HepG2 (cell line): ENCODE results near the gene MYO3B. TPM values are rescaled to one million over a fixed set of nuclear protein-coding genes. Genes with fewer than 3 reads are reported as not detected.

Experiments used
- ATAC-seq: fragments of 200-7000 bp; cut with Tn5 transposase; 3 replicates; pipeline ENCODE4 v1.9.1; 2020; ENCODE audit warnings: mild to moderate bottlenecking, moderate library complexity
- BruUV-seq: library from RNA; stranded (reverse); fragments of 400-500 nt; replicated peaks from 2 replicates; lab custom pipeline; 2021; lab: Mats Ljungman, UMichigan
- CTCF ChIA-PET: fragments of 300-600 bp; formaldehyde crosslinking; extraction: SDS; loops from one replicate; lab custom pipeline; 2021; ENCODE audit warnings: low total read pairs, inconsistent platforms, low intra/inter-chr PET ratio; lab: Yijun Ruan, JAX
- POLR2A ChIA-PET: fragments of 350-600 bp; sonication (Branson Sonifier 250); formaldehyde crosslinking; loops from one replicate; lab custom pipeline; 2020; ENCODE audit warnings: antibody characterized with exemption, inconsistent platforms; lab: Yijun Ruan, JAX
- DNase-seq: peaks from one replicate; pipeline ENCODE4 v3.0.0-alpha.2; 2015; ENCODE audit warnings: low spot score
- FAIRE-seq: peaks from 3 replicates; lab custom pipeline; 2011; peaks lifted over from hg19 to GRCh38; lab: Jason Lieb, UNC
- H2AFZ ChIP-seq: one replicate; pipeline ENCODE4 v1.6.1; 2011; ENCODE audit warnings: low read length, inconsistent platforms
- H3K27ac ChIP-seq: fragments of 300-600 bp; 3 replicates; pipeline ENCODE4 v1.8.0; 2011; ENCODE audit warnings: mixed run types, mild to moderate bottlenecking, mixed read lengths, low read length, inconsistent platforms; ENCODE audit not compliant: insufficient read depth; ENCODE audit errors: extremely low read length
- H3K27me3 ChIP-seq, 2 experiments: fragments of 200-600 bp in 1 of 2; 2 replicates in 1 of 2; 3 replicates in 1 of 2; pipeline versions ENCODE4 v1.6.0 to v1.8.0; 2011; ENCODE audit warnings: low read length in 2 of 2, mild to moderate bottlenecking in 2 of 2, moderate library complexity in 2 of 2, inconsistent platforms in 1 of 2; ENCODE audit not compliant: insufficient read depth in 2 of 2, control insufficient read depth in 1 of 2
- H3K36me3 ChIP-seq, 2 experiments: fragments of 200-600 bp in 1 of 2; replicated peaks in 1 of 2; 2 replicates in 1 of 2; 3 replicates in 1 of 2; pipeline versions ENCODE4 v1.5.1 to v1.8.0; 2011; ENCODE audit warnings: low read length in 2 of 2, inconsistent platforms in 1 of 2; ENCODE audit not compliant: insufficient read depth in 2 of 2, control insufficient read depth in 1 of 2
- H3K4me1 ChIP-seq: 2 replicates; pipeline ENCODE4 v1.5.1; 2012; ENCODE audit warnings: low read length, inconsistent platforms; ENCODE audit not compliant: insufficient read depth
- H3K4me2 ChIP-seq: 2 replicates; pipeline ENCODE4 v1.6.0; 2011; ENCODE audit warnings: low read depth, low read length, inconsistent platforms
- H3K4me3 ChIP-seq, 3 experiments: fragments of 200-600 bp in 1 of 3; sonication (generic), shearing (Covaris generic) in 1 of 3; replicated peaks in 1 of 3; 2 replicates each; pipeline ENCODE4 v1.5.1; 2011 to 2016; ENCODE audit warnings: low read length in 3 of 3, inconsistent platforms in 2 of 3, low read depth in 2 of 3, mild to moderate bottlenecking in 2 of 3, control low read depth in 1 of 3, mixed read lengths in 1 of 3; ENCODE audit not compliant: insufficient read depth in 1 of 3
- H3K79me2 ChIP-seq: one replicate; pipeline ENCODE4 v1.6.1; 2011; ENCODE audit warnings: low read length, inconsistent platforms; ENCODE audit not compliant: insufficient read depth
- H3K9ac ChIP-seq: 2 replicates; pipeline ENCODE4 v1.6.0; 2011; ENCODE audit warnings: mild to moderate bottlenecking, low read depth, low read length, inconsistent platforms; ENCODE audit not compliant: insufficient read depth
- H3K9me3 ChIP-seq: 2 replicates; pipeline ENCODE4 v1.5.1; 2012; ENCODE audit warnings: mild to moderate bottlenecking, low read length
- H4K20me1 ChIP-seq: 2 replicates; pipeline ENCODE4 v1.6.0; 2011; ENCODE audit warnings: inconsistent platforms, mild to moderate bottlenecking, low read length, moderate library complexity; ENCODE audit not compliant: insufficient read depth
- CEBPB ChIP-seq: IDR thresholded peaks from 2 replicates; pipeline ENCODE4 v1.6.1; 2011; ENCODE audit warnings: low read depth, low read length, improper control_type of control experiment, borderline replicate concordance
- ELF4 ChIP-seq: sonication (generic); formaldehyde crosslinking; IDR thresholded peaks from 2 replicates; pipeline ENCODE4 v1.5.0; 2020; ENCODE audit warnings: missing genetic modification reagents, mild to moderate bottlenecking, moderate library complexity, borderline replicate concordance
- GABPA ChIP-seq, 2 experiments: IDR thresholded peaks; 2 replicates each; pipeline ENCODE4 v1.6.1; 2011 to 2016; ENCODE audit warnings: low read depth in 2 of 2, low read length in 1 of 2, missing biosample characterization in 1 of 2, missing genetic modification characterization in 1 of 2
- HBP1 ChIP-seq: IDR thresholded peaks from 2 replicates; pipeline ENCODE4 v1.6.1; 2016; ENCODE audit warnings: low read depth, control low read depth
- NFE2L1 ChIP-seq: sonication (generic); formaldehyde crosslinking; IDR thresholded peaks from 2 replicates; pipeline ENCODE4 v1.4.0; 2020; ENCODE audit warnings: missing genetic modification reagents, mild to moderate bottlenecking, borderline replicate concordance
- SP5 ChIP-seq: IDR thresholded peaks from 2 replicates; pipeline ENCODE4 v1.6.1; 2016; ENCODE audit warnings: low read depth, borderline replicate concordance
- THAP7 ChIP-seq: sonication (generic); formaldehyde crosslinking; IDR thresholded peaks from 2 replicates; pipeline ENCODE4 v1.8.1; 2023; ENCODE audit warnings: mild to moderate bottlenecking, missing genetic modification reagents
- ZNF326 ChIP-seq: sonication (generic); formaldehyde crosslinking; IDR thresholded peaks from 2 replicates; pipeline ENCODE4 v1.4.0; 2020; ENCODE audit warnings: missing genetic modification reagents, borderline replicate concordance
- ZNF562 ChIP-seq: sonication (generic); formaldehyde crosslinking; IDR thresholded peaks from 2 replicates; pipeline ENCODE4 v1.8.0; 2022; ENCODE audit warnings: missing genetic modification reagents, borderline replicate concordance
- ZNF749 ChIP-seq: sonication (generic); formaldehyde crosslinking; IDR thresholded peaks from 2 replicates; pipeline ENCODE4 v1.8.0; 2022; ENCODE audit warnings: mild to moderate bottlenecking, missing genetic modification reagents, moderate library complexity, borderline replicate concordance
- WGBS: methylation state at CpG from one replicate; pipeline ENCODE4 v1.1.6; 2017; ENCODE audit warnings: low lambda C conversion rate; 5-methylcytosine and 5-hydroxymethylcytosine counted together
- in situ Hi-C: cut with HindIII; loops from 2 replicates; pipeline ENCODE4 v1.10.0; 2017; ENCODE audit warnings: low pct_unique_long_range_greater_than_20kb; ENCODE audit not compliant: extremely low pct_ligation_motif_present
- intact Hi-C: fragments of 100-400 bp; cut with micrococcal nuclease; formaldehyde crosslinking; loops from one replicate; pipeline ENCODE4 v1.10.0; 2022; ENCODE audit not compliant: unreplicated experiment
- polyA plus RNA-seq, 8 experiments: library from polyadenylated mRNA; depleted of rRNA in 3 of 8; stranded (reverse) in 7 of 8; unstranded in 1 of 8; fragments of >200 nt; fragmentation: Illumina TruSeq in 4 of 8; extraction: Trizol in 4 of 8; gene quantifications; 2 replicates each; pipeline versions ENCODE4 v1.2.1 to v1.2.3, GENCODE V29; 2011 to 2016; ENCODE audit warnings: low read depth in 4 of 8, missing spikeins in 1 of 8, mixed read lengths in 1 of 8; ENCODE audit not compliant: insufficient read depth in 1 of 8
- total RNA-seq, 5 experiments: library from RNA; depleted of rRNA; stranded (reverse); fragments of >200 nt; fragmentation: Illumina TruSeq; extraction: Trizol; gene quantifications; 2 replicates each; pipeline ENCODE4 v1.2.3, GENCODE V29; 2016; ENCODE audit warnings: low read depth in 1 of 5
- TF ChIP-seq, protein P1 (sequence below): IDR thresholded peaks from 2 replicates; pipeline ENCODE4 v1.6.1; 2016; ENCODE audit warnings: mild to moderate bottlenecking
- TF ChIP-seq, protein P2 (sequence below): IDR thresholded peaks from 2 replicates; pipeline ENCODE4 v1.6.1; 2012; ENCODE audit warnings: low read depth, low read length, improper control_type of control experiment

The MYO3B gene
- total and polyA plus RNA-seq, 2 of the 13 experiments (the other 11 are each of a cell fraction or from before 2014, with no cell fraction given) = 0.01 TPM; not detected in 1

- Histone ChIP-seq H3K4me1 (no peaks in the 10 kb centered on the region), H3K27me3 (peaks cover 8 to 46% of the 10 kb centered on the region in 2 experiments), H4K20me1 (no peaks in the 10 kb centered on the region), H3K27ac (no peak overlapping the region), H3K4me2 (no peak overlapping the region), H3K36me3 (no peaks in the 10 kb centered on the region), H3K9me3 (no peaks in the 10 kb centered on the region), H3K9ac (no peak overlapping the region), H3K79me2 (no peaks in the 10 kb centered on the region), H3K4me3 (no peak overlapping the region), H2AFZ (no peak overlapping the region)
- no peak for FAIRE-seq
- ATAC-seq = no peak
- no peak for TF ChIP-seq THAP7 (CRISPR knock-in tag)
- TF ChIP-seq HBP1 = no peak
- no peak for TF ChIP-seq ZNF562 (CRISPR knock-in tag)
- TF ChIP-seq ZNF749 (CRISPR knock-in tag) = no peak
- TF ChIP-seq, protein P1, sequence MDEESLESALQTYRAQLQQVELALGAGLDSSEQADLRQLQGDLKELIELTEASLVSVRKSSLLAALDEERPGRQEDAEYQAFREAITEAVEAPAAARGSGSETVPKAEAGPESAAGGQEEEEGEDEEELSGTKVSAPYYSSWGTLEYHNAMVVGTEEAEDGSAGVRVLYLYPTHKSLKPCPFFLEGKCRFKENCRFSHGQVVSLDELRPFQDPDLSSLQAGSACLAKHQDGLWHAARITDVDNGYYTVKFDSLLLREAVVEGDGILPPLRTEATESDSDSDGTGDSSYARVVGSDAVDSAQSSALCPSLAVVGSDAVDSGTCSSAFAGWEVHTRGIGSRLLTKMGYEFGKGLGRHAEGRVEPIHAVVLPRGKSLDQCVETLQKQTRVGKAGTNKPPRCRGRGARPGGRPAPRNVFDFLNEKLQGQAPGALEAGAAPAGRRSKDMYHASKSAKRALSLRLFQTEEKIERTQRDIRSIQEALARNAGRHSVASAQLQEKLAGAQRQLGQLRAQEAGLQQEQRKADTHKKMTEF (CRISPR knock-in tag) = no peak
- no peak for TF ChIP-seq NFE2L1 (CRISPR knock-in tag)
- no peak for TF ChIP-seq SP5
- TF ChIP-seq ZNF326 (CRISPR knock-in tag) = no peak
- TF ChIP-seq GABPA (IDR thresholded peaks at IDR 0.05; ENCODE audit: low read depth, low read length) = no peak
- TF ChIP-seq GABPA (CRISPR knock-in tag; IDR thresholded peaks at IDR 0.05; ENCODE audit: low read depth) = no peak
- no peak for TF ChIP-seq ELF4 (CRISPR knock-in tag)
- TF ChIP-seq, protein P2, sequence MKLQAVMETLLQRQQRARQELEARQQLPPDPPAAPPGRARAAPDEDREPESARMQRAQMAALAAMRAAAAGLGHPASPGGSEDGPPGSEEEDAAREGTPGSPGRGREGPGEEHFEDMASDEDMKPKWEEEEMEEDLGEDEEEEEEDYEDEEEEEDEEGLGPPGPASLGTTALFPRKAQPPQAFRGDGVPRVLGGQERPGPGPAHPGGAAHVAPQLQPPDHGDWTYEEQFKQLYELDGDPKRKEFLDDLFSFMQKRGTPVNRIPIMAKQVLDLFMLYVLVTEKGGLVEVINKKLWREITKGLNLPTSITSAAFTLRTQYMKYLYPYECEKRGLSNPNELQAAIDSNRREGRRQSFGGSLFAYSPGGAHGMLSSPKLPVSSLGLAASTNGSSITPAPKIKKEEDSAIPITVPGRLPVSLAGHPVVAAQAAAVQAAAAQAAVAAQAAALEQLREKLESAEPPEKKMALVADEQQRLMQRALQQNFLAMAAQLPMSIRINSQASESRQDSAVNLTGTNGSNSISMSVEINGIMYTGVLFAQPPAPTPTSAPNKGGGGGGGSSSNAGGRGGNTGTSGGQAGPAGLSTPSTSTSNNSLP = no peak
- no peak for TF ChIP-seq CEBPB
- ChIA-PET POLR2A (no interaction called here), CTCF (no interaction called here)
- BruUV-seq = no TSS peak
- in situ Hi-C loops (no loop called here), intact Hi-C loops (no loop called here)
- DNase-seq = no peak
- WGBS = 56% methylated on average over 4 of the region's 4 CpGs
Measured at GRCh38 chr2:170144761-170145160, 33.2 kb upstream of the MYO3B start.
